GM18951 (cell line): Measurements from ENCODE around the gene RYR3.

ENCODE experiments used
- POLR2A ChIP-seq: IDR thresholded peaks from 4 replicates; pipeline ENCODE4 v1.6.1; 2011; ENCODE audit warnings: mild to moderate bottlenecking; ENCODE audit not compliant: insufficient read length, insufficient read depth; ENCODE audit errors: extremely low read depth
- in situ Hi-C: fragments of 300-500 bp; cut with MboI; formaldehyde crosslinking; loops from one replicate; pipeline ENCODE4 v1.12.0; 2022; ENCODE audit warnings: low sequenced_read_pairs, mixed read lengths, inconsistent platforms; ENCODE audit not compliant: unreplicated experiment

The RYR3 gene

GRCh38 chr15:33822479-33822878 lies 511.7 kb downstream of the RYR3 start:
- TF ChIP-seq POLR2A: no peak
- in situ Hi-C loops: no loop called here

- no peak for TF ChIP-seq POLR2A
- in situ Hi-C loops: no loop called here
These were observed 512.4 kb downstream of the RYR3 start for GRCh38 chr15:33823119-33823518.

GRCh38 chr15:33825453-33825852 lies 514.7 kb downstream of the RYR3 start:
- TF ChIP-seq POLR2A: no peak
- in situ Hi-C loops: no loop called here

GRCh38 chr15:33826201-33826600 lies 515.4 kb downstream of the RYR3 start:
- in situ Hi-C loops: no loop called here

GRCh38 chr15:33830351-33830750 lies 519.6 kb downstream of the RYR3 start:
- no peak for TF ChIP-seq POLR2A
- in situ Hi-C loops: no loop called here

More at GRCh38 chr15:33826201-33826600, 515.4 kb downstream of the RYR3 start:
- no peak for TF ChIP-seq POLR2A

- in situ Hi-C loops: no loop called here
- no peak for TF ChIP-seq POLR2A
These were observed 520.9 kb downstream of the RYR3 start for GRCh38 chr15:33831646-33832045.

- in situ Hi-C loops: no loop called here
- no peak for TF ChIP-seq POLR2A
These were observed 524.4 kb downstream of the RYR3 start for GRCh38 chr15:33834892-33835743.

GRCh38 chr15:33837294-33837693 lies 526.5 kb downstream of the RYR3 start:
- no peak for TF ChIP-seq POLR2A
- in situ Hi-C loops: no loop called here

GRCh38 chr15:33839540-33839939 lies 528.8 kb downstream of the RYR3 start:
- in situ Hi-C loops: no loop called here
- no peak for TF ChIP-seq POLR2A

GRCh38 chr15:33840615-33841014 lies 529.8 kb downstream of the RYR3 start:
- in situ Hi-C loops: no loop called here
- TF ChIP-seq POLR2A: no peak

- TF ChIP-seq POLR2A: no peak
- in situ Hi-C loops: no loop called here
These were observed 533.4 kb downstream of the RYR3 start for GRCh38 chr15:33844186-33844585.

GRCh38 chr15:33844597-33844996 lies 533.8 kb downstream of the RYR3 start:
- in situ Hi-C loops: no loop called here
- no peak for TF ChIP-seq POLR2A

GRCh38 chr15:33846142-33846541 lies 535.4 kb downstream of the RYR3 start:
- TF ChIP-seq POLR2A: no peak
- in situ Hi-C loops: no loop called here

GRCh38 chr15:33846862-33847261 lies 536.1 kb downstream of the RYR3 start:
- TF ChIP-seq POLR2A: no peak
- in situ Hi-C loops: no loop called here
